GM19043 (cell line): ENCODE data around the gene PAPOLG.
"Not testable (repeated sequence)": the region's sequence is repeated elsewhere in the genome, so short reads cannot be mapped to it uniquely, and the experiment has no call there.

Experiments used
- ATAC-seq: cut with Tn5 transposase; IDR thresholded peaks from one replicate; pipeline ENCODE4 v1.9.1; 2021; ENCODE audit warnings: low read depth; ENCODE audit not compliant: unreplicated experiment

PAPOLG gene

DNA sequence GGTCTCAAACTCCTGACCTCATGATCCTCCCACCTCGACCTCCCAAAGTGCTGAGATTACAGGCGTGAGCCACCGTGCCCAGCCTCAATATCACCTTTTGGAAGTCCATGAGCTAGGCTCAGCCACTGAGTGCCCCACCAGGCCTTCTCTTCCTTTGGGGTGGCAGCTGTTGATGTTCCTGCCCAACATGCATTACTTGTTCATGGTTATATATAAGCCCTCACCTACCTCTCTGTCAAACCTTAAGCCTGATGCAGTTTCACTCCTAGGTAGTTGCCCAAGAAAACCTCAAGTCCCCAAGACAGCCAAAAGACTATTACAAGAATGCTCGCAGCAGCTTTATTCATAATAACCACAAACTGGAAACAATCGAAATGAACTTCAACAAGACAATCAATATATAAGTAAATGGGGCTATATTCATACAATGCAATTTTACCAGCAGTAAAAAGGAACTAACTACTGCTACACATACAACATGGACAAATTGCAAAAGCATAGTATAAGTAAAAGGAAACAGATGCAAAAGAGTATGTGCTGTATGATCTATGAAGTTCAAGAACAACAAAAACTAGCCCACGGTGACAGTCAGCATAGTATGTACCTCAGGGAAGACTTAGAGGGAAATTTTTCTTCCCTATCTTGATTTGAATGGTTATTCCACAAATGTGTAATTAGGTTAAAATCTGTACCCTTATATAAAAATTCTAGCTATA lies 65.7 kb downstream of the PAPOLG start:
- no peak for ATAC-seq

DNA sequence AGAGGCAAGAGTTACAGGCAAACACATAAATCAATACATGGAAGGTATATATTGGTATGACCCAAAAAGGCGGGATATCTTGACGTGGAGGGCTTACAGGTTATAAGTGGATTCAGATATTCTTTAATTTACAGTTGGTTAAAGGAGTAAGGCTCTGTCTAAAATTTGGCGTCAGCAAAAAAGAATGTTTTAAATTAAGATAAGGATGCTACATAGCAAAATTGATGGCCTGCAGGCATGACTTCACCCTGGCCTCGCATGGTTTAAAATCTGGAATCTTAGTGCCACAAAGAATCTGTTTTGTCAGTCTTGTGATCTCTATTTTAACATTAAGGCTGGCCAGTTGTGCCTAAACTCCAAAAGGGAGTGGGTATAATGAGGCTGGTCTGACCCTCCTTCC lies 66.9 kb downstream of the PAPOLG start:
- no peak for ATAC-seq

DNA sequence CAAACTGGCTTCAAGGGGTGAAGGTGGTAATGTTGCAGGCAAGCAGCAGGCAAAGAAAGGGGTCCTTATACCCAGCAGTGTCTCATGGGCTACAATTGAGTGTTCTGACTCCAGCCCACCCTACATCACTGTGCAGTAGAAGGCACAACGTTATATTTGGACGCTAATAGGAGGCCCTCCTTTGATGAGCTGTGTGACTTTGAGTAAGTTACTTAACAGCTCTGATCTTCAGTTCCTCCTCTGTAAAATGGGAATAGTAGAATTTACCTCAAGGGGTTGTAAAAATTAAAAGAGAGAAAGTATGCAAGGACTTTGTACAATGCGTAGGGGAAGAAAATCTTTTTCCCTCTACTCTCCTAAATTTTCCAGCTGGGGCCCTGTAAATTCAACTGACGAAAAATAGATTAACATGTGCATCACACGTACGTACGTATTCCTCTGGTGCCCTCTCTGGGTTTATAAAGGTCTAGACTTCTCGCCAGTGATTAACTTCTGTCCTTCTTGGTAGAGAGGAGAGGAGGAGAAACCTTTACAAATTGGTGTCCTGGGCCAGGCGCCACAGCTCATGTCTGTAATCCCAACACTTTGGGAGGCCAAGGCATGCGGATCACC lies 67.7 kb downstream of the PAPOLG start:
- no peak for ATAC-seq

DNA sequence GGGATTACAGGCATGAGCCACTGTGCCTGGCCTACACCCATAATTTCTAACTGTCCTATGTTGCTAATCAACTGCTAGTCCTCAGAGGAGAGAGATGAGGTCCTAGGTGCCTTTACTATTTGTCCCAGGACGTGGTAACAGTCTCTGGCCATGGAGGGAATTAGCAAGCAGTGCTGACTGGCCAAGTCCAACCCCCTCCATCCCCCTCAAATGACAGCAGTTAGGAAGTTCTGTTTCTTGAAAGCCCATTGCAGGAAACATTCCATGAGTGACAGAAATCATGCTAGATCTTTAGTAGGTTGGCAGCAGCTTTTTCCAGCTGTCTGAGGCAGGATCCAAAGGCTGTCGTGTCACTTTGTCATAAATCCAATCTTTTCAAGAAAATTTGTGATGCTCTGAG lies 69.6 kb downstream of the PAPOLG start:
- ATAC-seq, result no peak

DNA sequence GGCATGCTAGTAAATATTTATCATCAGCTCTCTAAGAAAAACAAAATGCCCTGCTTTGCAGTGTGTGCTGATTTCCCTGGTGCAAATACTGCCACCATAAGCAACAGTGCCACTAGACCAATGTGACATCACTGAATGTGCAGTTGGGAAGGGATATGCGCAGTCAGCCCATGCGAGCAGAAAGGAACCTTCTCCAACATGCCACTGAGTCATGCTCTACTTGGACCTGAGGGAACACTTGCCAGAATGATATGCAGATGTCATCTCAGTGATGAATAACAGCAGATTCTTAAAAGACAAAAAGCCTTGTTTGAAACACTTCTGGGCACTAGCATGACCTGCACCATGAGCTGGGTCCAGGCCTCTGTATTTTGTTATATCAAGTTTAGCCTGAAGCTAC lies 70.0 kb downstream of the PAPOLG start:
- no peak for ATAC-seq

DNA sequence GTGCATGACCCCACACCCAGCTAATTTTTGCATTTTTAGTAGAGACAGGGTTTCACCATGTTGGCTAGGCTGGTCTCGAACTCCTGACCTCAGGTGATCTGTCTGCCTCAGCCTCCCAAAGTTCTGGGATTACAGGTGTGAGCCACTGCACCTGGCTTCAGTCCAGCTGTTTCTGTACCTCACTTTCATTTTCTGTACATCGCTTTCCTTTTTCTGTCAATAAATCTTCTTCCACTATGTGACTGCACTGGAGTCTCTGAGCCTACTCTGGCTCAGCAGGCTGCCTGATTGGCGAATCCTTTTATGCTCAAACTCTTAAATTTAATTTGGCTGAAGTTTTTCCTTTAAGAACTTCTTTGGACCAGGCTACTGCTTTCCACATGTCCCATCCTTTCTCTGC lies 70.8 kb downstream of the PAPOLG start:
- ATAC-seq, result not testable (repeated sequence)

DNA sequence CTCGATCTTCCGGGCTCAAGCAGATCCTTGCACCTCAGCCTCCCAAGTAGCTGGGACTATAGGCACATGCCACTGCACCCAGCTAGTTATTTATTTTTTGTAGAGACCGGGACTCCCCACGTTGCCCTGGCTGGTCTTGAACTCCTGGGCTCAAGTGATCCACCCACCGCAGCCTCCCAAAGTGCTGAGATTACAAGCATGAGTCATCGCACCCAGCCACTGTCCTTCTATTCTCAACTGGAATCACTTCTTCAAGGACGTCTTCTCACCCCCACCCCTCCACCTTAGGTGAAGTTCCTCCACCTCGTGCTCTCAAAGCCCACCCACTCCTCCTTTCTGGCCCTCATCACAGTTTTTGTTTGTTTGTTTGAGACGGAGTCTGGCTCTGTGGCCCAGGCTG lies 71.3 kb downstream of the PAPOLG start:
- no peak for ATAC-seq

DNA sequence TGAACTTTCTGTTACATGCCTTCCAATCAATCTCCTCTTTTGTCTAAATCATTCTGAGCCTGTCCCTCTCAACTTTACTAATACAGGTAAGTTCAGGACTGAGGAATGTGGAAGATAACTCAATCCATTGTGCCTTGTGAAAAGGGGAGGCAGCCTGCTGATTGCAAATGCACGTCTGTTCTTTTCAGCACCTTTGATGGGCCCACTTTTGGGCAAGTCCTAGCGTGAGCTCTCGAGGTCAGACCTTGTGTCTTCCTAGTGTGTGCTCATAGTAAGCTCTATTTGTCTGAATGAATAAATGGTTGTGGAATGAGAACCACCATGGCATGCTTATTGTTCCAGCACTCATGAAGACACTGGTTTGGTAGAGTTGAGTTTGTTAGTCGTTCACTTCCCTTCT lies 74.9 kb downstream of the PAPOLG start:
- ATAC-seq, result no peak

DNA sequence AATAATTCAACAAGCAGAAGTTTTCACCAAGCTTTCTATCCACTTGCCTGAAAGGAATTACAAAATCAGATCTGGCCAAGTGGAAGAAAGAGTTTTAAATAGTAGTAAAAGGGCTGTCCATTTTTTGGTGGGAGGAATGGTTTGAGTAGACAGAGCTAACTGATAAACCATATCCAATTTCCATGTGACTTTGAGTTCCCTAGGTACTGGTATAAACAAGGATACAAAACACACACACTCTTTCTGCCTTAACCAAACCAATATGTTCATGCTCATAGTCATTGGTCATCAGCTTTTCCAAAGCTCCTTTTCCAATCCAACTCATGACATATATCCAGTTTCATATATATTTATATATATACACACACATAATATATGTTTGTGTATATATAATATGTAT lies 75.9 kb downstream of the PAPOLG start:
- ATAC-seq, result no peak

DNA sequence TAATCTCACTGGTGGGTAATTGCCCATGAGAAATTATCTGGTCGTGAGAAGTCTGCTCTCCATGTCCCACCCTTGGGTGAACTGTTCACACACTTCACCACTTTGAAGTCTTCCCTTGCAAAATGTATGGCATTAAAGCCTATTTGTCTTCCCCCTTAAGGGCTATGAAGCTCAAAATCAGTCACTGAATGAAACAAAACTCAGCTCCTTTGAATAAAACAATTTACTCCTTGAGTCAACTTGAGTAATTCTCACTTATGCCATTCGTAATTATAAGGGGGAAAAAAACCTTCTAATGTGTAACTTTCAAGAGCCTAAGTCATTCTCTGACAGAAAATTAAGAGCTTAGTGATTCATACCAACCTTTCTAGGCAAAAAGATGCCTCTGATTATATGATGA lies 76.6 kb downstream of the PAPOLG start:
- ATAC-seq, result no peak

DNA sequence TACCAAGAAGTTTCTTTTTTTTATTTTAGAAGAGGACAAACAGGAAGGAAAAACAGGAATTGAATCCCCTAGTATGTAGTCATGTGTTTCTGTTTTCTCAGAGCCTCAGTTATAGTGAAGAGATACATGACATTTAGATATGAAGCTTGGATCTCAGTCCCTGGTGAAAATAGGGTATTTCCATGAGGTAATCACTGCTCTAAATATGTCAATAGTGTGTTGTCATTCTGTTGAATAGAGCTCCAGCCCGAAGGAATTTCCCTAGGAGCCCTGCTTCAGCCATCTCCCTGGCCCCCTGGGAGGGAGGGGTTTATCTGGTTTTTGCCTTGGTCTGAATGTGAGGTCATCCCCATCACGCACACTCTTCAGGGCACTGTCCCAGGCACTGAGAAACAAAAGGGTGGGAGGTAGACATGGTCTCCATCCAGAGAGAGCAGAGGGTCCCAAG lies 78.2 kb downstream of the PAPOLG start:
- ATAC-seq, result no peak

DNA sequence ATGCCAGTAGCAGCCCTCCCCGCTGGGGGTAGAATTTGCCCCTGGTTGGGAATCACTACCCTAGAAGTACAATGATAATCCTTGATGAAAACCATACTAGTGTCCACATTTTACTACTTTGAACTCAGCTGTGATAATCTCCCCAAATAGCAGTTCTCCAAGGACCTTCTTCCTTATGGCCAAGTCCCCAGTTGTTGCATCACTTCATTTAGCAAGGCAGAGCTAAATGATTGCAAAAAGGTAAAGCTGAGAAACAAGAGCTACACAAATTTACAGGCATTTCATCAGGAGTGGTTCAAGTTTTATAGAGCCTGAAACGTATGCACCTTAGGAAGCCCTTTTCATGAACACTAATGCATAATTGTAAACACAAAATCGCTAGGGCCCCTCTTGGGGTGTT lies 80.4 kb downstream of the PAPOLG start:
- ATAC-seq, result no peak

DNA sequence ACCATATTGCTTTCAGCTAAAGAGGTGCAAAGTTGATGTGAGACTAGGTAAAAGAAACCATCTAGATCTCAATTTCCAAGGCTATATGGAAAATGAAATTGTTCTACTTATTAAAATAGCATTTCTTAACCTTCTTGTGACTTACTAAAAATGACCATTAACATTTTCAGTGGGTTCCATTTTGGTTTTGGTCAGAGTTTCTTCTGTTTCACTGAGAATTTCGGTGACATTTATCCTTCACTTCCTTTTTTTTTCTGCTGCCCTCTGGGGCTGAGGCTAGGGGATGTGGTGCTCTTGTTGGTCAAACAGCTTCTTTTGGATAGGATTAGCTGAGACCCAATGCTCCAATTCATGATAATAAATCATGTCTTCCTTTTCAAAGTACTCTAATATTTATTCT lies 81.1 kb downstream of the PAPOLG start:
- no peak for ATAC-seq

DNA sequence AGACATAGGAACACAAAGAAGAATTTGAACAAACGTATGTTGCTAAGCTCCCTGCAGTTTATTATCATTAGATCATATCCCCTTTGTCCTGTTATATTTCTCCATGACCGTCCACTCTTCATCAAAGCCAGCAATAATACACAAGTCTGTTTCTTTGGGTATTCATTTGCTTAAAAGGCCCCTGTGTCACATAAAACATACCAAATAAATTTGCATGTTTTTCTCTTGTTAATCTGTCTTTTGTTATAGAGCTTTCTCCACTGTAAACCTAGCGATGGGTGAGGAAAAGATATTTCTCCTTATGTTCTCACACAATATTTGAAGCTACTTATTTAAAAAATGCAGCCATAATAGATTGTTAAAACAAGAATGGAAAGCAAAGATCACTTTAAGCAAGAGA lies 82.4 kb downstream of the PAPOLG start:
- no peak for ATAC-seq

DNA sequence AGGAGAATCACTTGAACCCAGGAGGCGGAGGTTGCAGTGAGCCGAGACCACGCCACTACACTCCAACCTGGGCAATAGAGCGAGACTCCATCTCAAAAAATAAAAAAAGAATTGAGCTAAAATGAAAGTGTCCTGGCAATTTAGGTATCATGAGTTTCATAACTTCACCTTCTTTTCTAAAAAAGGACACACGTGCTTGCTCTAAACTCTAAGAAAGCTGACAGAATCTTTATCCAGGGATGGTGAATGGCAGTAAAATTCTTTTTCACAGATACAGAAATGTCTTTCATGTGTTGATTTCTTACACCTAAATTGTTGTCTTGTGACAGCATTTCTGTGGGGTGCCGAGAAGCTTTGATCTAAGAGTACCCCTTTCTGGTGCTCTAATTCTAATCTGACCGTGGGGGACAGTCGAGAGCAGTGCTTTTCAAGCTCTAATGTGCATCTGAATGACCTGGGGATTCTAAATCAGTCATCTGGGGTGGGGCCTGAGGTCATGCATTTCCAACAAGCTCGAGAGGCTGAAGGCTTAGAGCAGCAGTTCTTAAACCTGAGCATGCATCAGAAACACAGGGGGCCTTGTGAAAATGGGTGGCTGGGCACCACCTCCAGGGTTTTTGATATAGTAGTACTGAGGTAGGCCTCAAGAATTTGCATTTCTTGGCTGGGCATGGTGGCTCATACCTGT lies 83.2 kb downstream of the PAPOLG start:
- ATAC-seq, result peak; percentile 41

DNA sequence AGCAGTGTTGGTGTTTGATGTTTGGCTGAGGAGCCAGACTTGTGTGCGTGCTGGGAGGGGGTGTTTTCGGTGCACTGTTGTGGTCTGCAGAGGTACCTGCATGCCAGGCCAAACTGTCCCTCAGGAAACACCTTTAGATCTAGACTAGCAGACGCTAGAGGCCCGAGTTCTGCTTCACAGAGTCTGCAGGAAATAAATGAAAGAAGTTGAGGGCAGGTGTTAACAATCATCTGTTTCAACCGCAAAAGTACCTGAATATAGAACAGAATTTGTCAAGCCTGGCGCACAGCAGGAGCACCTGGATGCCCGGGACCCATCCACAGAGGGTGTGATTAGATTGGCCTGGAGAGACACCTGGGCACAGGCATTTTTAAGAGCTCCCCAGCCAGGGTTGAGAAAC lies 84.8 kb downstream of the PAPOLG start:
- ATAC-seq, result peak; percentile 51

DNA sequence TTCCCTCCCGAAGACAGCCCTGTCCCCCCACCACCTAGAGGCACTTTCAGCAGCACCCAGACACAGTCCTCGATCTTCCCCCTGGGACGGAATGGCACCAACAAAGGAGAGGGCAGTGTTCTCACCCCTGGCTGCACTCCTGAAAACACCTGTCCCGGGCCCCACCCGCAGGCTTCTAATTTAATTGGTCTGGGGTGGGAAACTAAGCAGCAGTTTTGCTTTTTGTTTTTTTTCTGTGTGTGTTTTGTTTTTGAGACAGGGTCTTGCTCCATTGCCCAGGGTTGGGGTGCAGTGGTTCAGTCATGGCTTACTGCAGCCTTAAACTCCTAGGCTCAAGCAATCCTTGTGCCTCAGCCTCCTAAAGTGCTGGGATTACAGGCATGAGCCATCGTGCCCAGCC lies 86.9 kb downstream of the PAPOLG start:
- ATAC-seq, result no peak

DNA sequence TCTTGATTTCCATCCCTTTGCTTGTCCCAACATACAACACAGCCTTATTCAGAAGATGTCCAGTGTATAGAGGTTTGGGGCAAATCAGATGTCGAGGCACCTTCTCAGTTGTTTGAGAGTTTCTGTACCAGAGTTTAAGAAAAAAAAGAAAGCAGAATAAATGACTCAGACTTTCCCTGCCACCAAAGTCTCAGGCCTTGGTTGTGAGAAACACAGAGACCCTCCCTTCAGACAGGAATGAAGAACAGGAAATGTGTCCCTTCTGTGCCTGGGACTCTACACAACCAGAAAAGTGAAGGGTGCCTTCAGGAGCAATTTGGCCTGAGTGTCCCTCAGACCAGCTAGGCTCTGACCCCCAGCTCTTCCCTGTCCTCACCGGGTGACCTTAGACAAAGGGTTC lies 88.0 kb downstream of the PAPOLG start:
- no peak for ATAC-seq

DNA sequence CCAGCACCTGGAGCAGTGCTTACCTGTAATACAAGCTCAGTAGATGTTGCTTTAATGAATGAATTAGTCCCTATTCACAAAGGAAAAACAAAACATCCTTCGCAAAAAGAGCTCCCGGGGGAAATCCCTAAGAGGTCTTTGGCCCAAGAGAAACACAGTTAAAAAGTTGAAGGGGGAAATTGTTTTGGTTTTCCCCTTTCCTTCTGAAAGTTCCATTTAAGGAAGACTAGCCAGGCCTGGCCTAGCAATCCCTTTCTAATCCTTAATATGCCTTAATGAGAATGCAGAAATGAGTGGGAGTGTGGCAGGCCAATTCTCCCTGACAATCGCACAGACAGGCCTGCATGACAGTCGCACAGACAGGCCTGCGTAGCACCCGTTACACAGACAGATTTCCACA lies 91.8 kb downstream of the PAPOLG start:
- ATAC-seq, result no peak
